Measurements from ENCODE around the gene KRTAP3-1.

DNA sequence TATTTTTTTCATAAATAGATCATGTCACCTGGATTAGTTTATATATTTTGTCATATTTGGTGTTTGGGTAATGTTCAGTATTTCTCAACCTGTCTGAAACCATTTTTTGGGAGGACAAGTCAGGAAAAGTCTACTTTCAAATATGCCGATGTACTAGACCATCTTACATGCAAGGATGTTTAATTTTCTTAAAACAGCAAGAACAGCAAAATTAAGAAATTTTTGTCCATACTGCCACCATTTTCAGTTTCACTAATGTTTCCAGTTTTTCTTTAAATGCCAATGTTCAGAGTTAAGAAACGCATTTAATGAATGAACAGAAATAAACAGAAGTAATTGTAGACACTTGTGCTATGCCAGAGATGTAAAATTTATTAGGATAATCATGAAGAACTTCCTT, 15.8 kb downstream of the KRTAP3-1 start:
- TF ChIP-seq POLR2A (IDR thresholded peaks at IDR 0.05; ENCODE audit: low read depth, low read length): no peak
- TF ChIP-seq, protein P1, sequence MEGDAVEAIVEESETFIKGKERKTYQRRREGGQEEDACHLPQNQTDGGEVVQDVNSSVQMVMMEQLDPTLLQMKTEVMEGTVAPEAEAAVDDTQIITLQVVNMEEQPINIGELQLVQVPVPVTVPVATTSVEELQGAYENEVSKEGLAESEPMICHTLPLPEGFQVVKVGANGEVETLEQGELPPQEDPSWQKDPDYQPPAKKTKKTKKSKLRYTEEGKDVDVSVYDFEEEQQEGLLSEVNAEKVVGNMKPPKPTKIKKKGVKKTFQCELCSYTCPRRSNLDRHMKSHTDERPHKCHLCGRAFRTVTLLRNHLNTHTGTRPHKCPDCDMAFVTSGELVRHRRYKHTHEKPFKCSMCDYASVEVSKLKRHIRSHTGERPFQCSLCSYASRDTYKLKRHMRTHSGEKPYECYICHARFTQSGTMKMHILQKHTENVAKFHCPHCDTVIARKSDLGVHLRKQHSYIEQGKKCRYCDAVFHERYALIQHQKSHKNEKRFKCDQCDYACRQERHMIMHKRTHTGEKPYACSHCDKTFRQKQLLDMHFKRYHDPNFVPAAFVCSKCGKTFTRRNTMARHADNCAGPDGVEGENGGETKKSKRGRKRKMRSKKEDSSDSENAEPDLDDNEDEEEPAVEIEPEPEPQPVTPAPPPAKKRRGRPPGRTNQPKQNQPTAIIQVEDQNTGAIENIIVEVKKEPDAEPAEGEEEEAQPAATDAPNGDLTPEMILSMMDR (IDR thresholded peaks at IDR 0.05; ENCODE audit: extremely low read depth in 1 of 2, insufficient read depth in 1 of 2, low read depth in 1 of 2, low read length in 2 of 2): no peak
